ENCODE results near the gene ARHGAP33.

DNA sequence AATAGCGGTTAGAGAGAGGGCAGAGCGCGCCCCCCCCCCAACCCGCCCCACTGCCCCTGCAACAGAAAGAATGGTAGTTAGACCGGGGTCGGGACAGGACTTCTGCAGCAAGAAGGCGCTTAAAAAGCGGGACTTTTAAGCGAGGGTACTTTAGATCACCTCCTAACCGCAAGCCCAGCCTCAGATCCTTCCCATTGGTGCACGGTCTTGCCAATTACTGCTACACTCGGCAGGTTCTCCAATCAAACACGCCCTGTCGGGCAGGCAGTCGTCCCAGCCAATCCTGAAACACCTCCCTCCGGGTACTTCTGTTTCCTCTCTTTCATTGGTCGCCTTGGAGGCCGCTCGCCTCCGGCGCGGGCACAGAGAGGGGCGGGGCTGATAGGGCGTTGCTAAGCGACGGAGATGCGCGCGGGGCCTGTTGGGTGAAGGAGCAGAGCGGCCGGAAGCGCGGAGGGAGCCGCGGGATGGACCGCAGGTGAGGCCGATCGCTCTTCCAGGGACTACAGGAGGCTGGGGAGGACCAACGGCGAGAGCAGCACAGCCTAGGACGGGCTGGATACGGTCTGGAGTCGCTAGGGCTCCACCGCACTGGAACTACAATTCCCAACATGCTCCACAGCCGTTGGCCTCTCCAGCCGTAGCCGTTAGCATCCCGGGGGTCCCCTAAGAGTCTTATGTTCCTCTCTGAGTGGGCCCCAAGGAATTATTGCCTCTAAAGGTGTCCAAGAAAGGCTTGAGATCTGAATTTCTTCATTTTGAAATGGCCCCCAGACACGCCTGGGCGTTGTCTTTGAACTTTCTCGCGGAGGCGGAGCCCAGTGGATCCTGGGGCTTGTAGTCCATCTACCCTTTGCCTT lies 17.4 kb upstream of the ARHGAP33 start, which contains the start of gene PROSER3:
- TF ChIP-seq POLR2AphosphoS5 (IDR thresholded peaks at IDR 0.05; ENCODE audit: insufficient read depth, low read depth, low read length) = peak; percentile 75
- TF ChIP-seq, protein P1, sequence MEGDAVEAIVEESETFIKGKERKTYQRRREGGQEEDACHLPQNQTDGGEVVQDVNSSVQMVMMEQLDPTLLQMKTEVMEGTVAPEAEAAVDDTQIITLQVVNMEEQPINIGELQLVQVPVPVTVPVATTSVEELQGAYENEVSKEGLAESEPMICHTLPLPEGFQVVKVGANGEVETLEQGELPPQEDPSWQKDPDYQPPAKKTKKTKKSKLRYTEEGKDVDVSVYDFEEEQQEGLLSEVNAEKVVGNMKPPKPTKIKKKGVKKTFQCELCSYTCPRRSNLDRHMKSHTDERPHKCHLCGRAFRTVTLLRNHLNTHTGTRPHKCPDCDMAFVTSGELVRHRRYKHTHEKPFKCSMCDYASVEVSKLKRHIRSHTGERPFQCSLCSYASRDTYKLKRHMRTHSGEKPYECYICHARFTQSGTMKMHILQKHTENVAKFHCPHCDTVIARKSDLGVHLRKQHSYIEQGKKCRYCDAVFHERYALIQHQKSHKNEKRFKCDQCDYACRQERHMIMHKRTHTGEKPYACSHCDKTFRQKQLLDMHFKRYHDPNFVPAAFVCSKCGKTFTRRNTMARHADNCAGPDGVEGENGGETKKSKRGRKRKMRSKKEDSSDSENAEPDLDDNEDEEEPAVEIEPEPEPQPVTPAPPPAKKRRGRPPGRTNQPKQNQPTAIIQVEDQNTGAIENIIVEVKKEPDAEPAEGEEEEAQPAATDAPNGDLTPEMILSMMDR (IDR thresholded peaks at IDR 0.05; ENCODE audit: extremely low read depth in 1 of 2, insufficient read depth in 1 of 2, low read depth in 1 of 2, low read length in 2 of 2) = no peak
- TF ChIP-seq POLR2A (IDR thresholded peaks at IDR 0.05; ENCODE audit: low read depth, low read length) = peak; percentile 29
- TF ChIP-seq, protein P2, sequence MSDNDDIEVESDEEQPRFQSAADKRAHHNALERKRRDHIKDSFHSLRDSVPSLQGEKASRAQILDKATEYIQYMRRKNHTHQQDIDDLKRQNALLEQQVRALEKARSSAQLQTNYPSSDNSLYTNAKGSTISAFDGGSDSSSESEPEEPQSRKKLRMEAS (IDR thresholded peaks at IDR 0.05; ENCODE audit: insufficient read depth, insufficient read length) = no peak
- TF ChIP-seq EZH2 (IDR thresholded peaks at IDR 0.05; ENCODE audit: borderline replicate concordance, low read depth, low read length, severe bottlenecking) = no peak
- TF ChIP-seq GATA2 (IDR thresholded peaks at IDR 0.05; ENCODE audit: insufficient read depth, insufficient read length, low read depth, low read length) = no peak

Measured in endothelial cell of umbilical vein (primary cell).